Brain microvascular endothelial cell (primary cell): ENCODE measurements around the gene CCM2.
"Not testable (repeated sequence)": the region's sequence is repeated elsewhere in the genome, so short reads cannot be mapped to it uniquely, and the experiment has no call there.

Experiments used
- DNase-seq: peaks from one replicate; pipeline ENCODE4 v3.0.0-alpha.2; 2020
- H3K27ac ChIP-seq: fragments of 250-450 bp; sonication (Bioruptor Pico); 2 replicates; pipeline ENCODE4 v1.5.1; 2020; ENCODE audit warnings: mild to moderate bottlenecking, moderate library complexity
- H3K27me3 ChIP-seq: fragments of 250-450 bp; sonication (Bioruptor Pico); replicated peaks from 2 replicates; pipeline ENCODE4 v1.5.1; 2020; ENCODE audit warnings: mild to moderate bottlenecking
- H3K36me3 ChIP-seq: fragments of 250-450 bp; sonication (Bioruptor Pico); replicated peaks from 2 replicates; pipeline ENCODE4 v1.5.1; 2020; ENCODE audit warnings: mild to moderate bottlenecking
- H3K4me3 ChIP-seq: 2 replicates; pipeline ENCODE4 v1.5.1; 2011; ENCODE audit warnings: low read depth, mild to moderate bottlenecking, control low read depth, low read length, moderate library complexity
- CTCF ChIP-seq: IDR thresholded peaks from 2 replicates; pipeline ENCODE4 v1.5.1; 2011; ENCODE audit warnings: low read depth, mild to moderate bottlenecking, moderate library complexity, low read length, control low read depth, inconsistent platforms; ENCODE audit errors: missing control alignments
- in situ Hi-C: cut with HindIII; loops from 2 replicates; pipeline ENCODE4 v1.10.0; 2017; ENCODE audit warnings: low sequenced_read_pairs, low pct_ligation_motif_present

Gene CCM2

GRCh38 chr7:44987457-44987856 lies 12.5 kb upstream of the CCM2 start:
- no peak for TF ChIP-seq CTCF
- Histone ChIP-seq H3K27me3 (no peaks in the 10 kb centered on the region), H3K36me3 (peaks cover 30% of the 10 kb centered on the region), H3K27ac (no peak overlapping the region), H3K4me3 (no peak overlapping the region)
- in situ Hi-C loops, result no loop called here
- DNase-seq, result no peak

GRCh38 chr7:44987996-44988395 lies 12.0 kb upstream of the CCM2 start:
- Histone ChIP-seq H3K36me3 (peaks cover 24% of the 10 kb centered on the region), H3K27me3 (no peaks in the 10 kb centered on the region), H3K4me3 (no peak overlapping the region), H3K27ac (no peak overlapping the region)
- TF ChIP-seq CTCF, result no peak
- in situ Hi-C loops, result no loop called here
- no peak for DNase-seq

- TF ChIP-seq CTCF, result no peak
- H3K4me3 ChIP-seq, result no peak overlapping the region
- no peak for DNase-seq
- no peak overlapping the region for H3K27ac ChIP-seq
- H3K27me3 ChIP-seq, result no peaks in the 10 kb centered on the region
- H3K36me3 ChIP-seq, result peaks cover 19% of the 10 kb centered on the region
- in situ Hi-C loops, result no loop called here
Observed at GRCh38 chr7:44988701-44989100, 11.3 kb upstream of the CCM2 start.

GRCh38 chr7:44989132-44989531 lies 10.9 kb upstream of the CCM2 start:
- Histone ChIP-seq H3K27ac (no peak overlapping the region), H3K36me3 (peaks cover 14% of the 10 kb centered on the region), H3K27me3 (no peaks in the 10 kb centered on the region), H3K4me3 (no peak overlapping the region)
- TF ChIP-seq CTCF, result no peak
- in situ Hi-C loops, result no loop called here
- no peak for DNase-seq

GRCh38 chr7:44990109-44991023 lies 9.6 kb upstream of the CCM2 start:
- Histone ChIP-seq H3K27ac (peak overlapping the region; percentile 87), H3K4me3 (no peak overlapping the region), H3K27me3 (no peaks in the 10 kb centered on the region), H3K36me3 (peaks cover 2% of the 10 kb centered on the region)
- DNase-seq, result peak; percentile 79
- in situ Hi-C loops, result no loop called here
- no peak for TF ChIP-seq CTCF

GRCh38 chr7:44992004-44992795 lies 7.8 kb upstream of the CCM2 start:
- in situ Hi-C loops, H3K36me3 ChIP-seq, DNase-seq, H3K27ac ChIP-seq, H3K4me3 ChIP-seq, H3K27me3 ChIP-seq: not testable (repeated sequence)
